ENCODE data around the gene ZNF275.

- TF ChIP-seq CTCF (conservative IDR thresholded peaks at IDR 0.05; ENCODE audit: low read length): no peak
- no peak for TF ChIP-seq EZH2phosphoT487 (IDR thresholded peaks at IDR 0.05; ENCODE audit: borderline replicate concordance, low read depth, low read length)
Observed at GRCh38 chrX:153377727-153378126, 43.8 kb downstream of the ZNF275 start.
